Right kidney (tissue), 1 donor: Measurements from ENCODE around the gene NSA2.

Experiments used
- DNase-seq: peaks from one replicate; pipeline ENCODE4 v3.0.0-alpha.2; 2016

The NSA2 gene

GRCh38 chr5:74801941-74802340, 34.9 kb downstream of the NSA2 start:
- DNase-seq, result no peak

GRCh38 chr5:74810915-74811314, 43.9 kb downstream of the NSA2 start:
- DNase-seq, result no peak

- no peak for DNase-seq
These were observed 49.8 kb downstream of the NSA2 start for GRCh38 chr5:74816875-74817274.

- DNase-seq, result no peak
These were observed 55.2 kb downstream of the NSA2 start for GRCh38 chr5:74822288-74822687.

GRCh38 chr5:74829413-74829812, 62.4 kb downstream of the NSA2 start:
- no peak for DNase-seq
